CD8-positive, alpha-beta memory T cell (primary cell): Measurements from ENCODE around the gene FBXO11. TPM values are rescaled to one million over a fixed set of nuclear protein-coding genes. Genes with fewer than 3 reads are reported as not detected.
"Not testable (repeated sequence)": the region's sequence is repeated elsewhere in the genome, so short reads cannot be mapped to it uniquely, and the experiment has no call there.

Source experiments
- CTCF ChIA-PET: fragments of 350-600 bp; sonication (Branson Sonifier 250); formaldehyde crosslinking; loops from one replicate; lab custom pipeline; 2021; ENCODE audit warnings: antibody characterized with exemption; lab: Charles Lee
- POLR2A ChIA-PET: fragments of 350-600 bp; sonication (Branson Sonifier 250); formaldehyde crosslinking; loops from one replicate; lab custom pipeline; 2021; ENCODE audit warnings: antibody characterized with exemption; lab: Charles Lee
- DNase-seq, 5 donors: peaks; one replicate each; pipeline versions ENCODE4 v3.0.0 to v3.0.0-alpha.2; 2020 to 2022; ENCODE audit warnings: mixed read lengths in 1 of 5
- H3K27ac ChIP-seq: one replicate; pipeline ENCODE4 v1.7.0; 2013; ENCODE audit warnings: low read depth, mild to moderate bottlenecking, low read length, moderate library complexity
- H3K27me3 ChIP-seq: 2 replicates; pipeline ENCODE4 v1.7.0; 2013; ENCODE audit warnings: low read length, mild to moderate bottlenecking; ENCODE audit not compliant: insufficient read depth, poor library complexity, severe bottlenecking
- H3K36me3 ChIP-seq: 2 replicates; pipeline ENCODE4 v1.7.0; 2013; ENCODE audit warnings: mild to moderate bottlenecking, low read length, moderate library complexity; ENCODE audit not compliant: insufficient read depth
- H3K4me1 ChIP-seq: 2 replicates; pipeline ENCODE4 v1.7.0; 2013; ENCODE audit warnings: mild to moderate bottlenecking, low read length, moderate library complexity; ENCODE audit not compliant: insufficient read depth
- H3K4me3 ChIP-seq: 2 replicates; pipeline ENCODE4 v1.7.0; 2013; ENCODE audit warnings: mild to moderate bottlenecking, low read length
- H3K9me3 ChIP-seq: 2 replicates; pipeline ENCODE4 v1.7.0; 2013; ENCODE audit warnings: mild to moderate bottlenecking, low read length
- H3K27ac Mint-ChIP-seq, 8 donors: one replicate each; pipeline ENCODE4 v1.8.0; 2020 to 2021; ENCODE audit warnings: mixed read lengths in 8 of 8, mild to moderate bottlenecking in 6 of 8, inconsistent platforms in 3 of 8, moderate library complexity in 3 of 8
- H3K27me3 Mint-ChIP-seq, 2 donors: one replicate each; pipeline ENCODE4 v1.8.0; 2020 to 2021; ENCODE audit warnings: mixed read lengths in 2 of 2, mild to moderate bottlenecking in 1 of 2, moderate library complexity in 1 of 2
- H3K36me3 Mint-ChIP-seq, 3 donors: one replicate each; pipeline ENCODE4 v1.8.0; 2020 to 2021; ENCODE audit warnings: mixed read lengths in 3 of 3, inconsistent platforms in 1 of 3, mild to moderate bottlenecking in 1 of 3
- H3K4me1 Mint-ChIP-seq, 3 donors: one replicate each; pipeline ENCODE4 v1.8.0; 2020 to 2021; ENCODE audit warnings: mixed read lengths in 3 of 3, inconsistent platforms in 1 of 3, mild to moderate bottlenecking in 1 of 3
- H3K4me3 Mint-ChIP-seq, 7 donors: one replicate each; pipeline ENCODE4 v1.8.0; 2020 to 2021; ENCODE audit warnings: mixed read lengths in 7 of 7, mild to moderate bottlenecking in 6 of 7, moderate library complexity in 4 of 7, inconsistent platforms in 2 of 7
- H3K9me3 Mint-ChIP-seq, 5 donors: one replicate each; pipeline ENCODE4 v1.8.0; 2020 to 2022; ENCODE audit warnings: mixed read lengths in 5 of 5, mild to moderate bottlenecking in 3 of 5, moderate library complexity in 2 of 5, inconsistent platforms in 1 of 5
- polyA plus RNA-seq: library from polyadenylated mRNA; unstranded; fragments of 300-500 nt; fragmentation: Illumina TruSeq; gene quantifications from one replicate; pipeline ENCODE4 v1.2.3, GENCODE V29; 2021
- total RNA-seq, 2 experiments: library from RNA; stranded (reverse); gene quantifications; one replicate each; pipeline ENCODE4 v1.2.3, GENCODE V29; 2021

The FBXO11 gene
- total and polyA plus RNA-seq, 3 experiments from 2014 or later, result 9.9 to 41.8 (median 41.2) TPM

- no peaks in the 10 kb centered on the region for H3K27me3 ChIP-seq
- Mint-ChIP-seq H3K4me3 (no peak overlapping the region), H3K27ac (no peak overlapping the region), H3K27me3 (no peaks in the 10 kb centered on the region), H3K36me3 (peaks cover 2 to 7% (median 7%) of the 10 kb centered on the region in 3 donors), H3K4me1 (peaks cover 2 to 10% (median 10%) of the 10 kb centered on the region in 3 donors), H3K9me3 (no peaks in the 10 kb centered on the region)
- no peaks in the 10 kb centered on the region for H3K36me3 ChIP-seq
- H3K4me1 ChIP-seq, result no peaks in the 10 kb centered on the region
- no peak overlapping the region for H3K27ac ChIP-seq
- no peaks in the 10 kb centered on the region for H3K9me3 ChIP-seq
- no peak overlapping the region for H3K4me3 ChIP-seq
- no peak for DNase-seq
- ChIA-PET CTCF (interaction anchor here (1.1 to 2.3 kb wide), 2 partner anchors 11 to 60 kb away, joined by 3 to 9 read pairs; partner anchors contain the start of gene FBXO11), POLR2A (no interaction called here)
Measured at GRCh38 chr2:47918043-47918442, 11.7 kb upstream of the FBXO11 start.

GRCh38 chr2:47917276-47917961 is 11.1 kb upstream of the FBXO11 start:
- H3K4me3 ChIP-seq, result no peak overlapping the region
- CTCF ChIA-PET, result interaction anchor here (1.1 to 2.3 kb wide), 2 partner anchors 10 to 60 kb away, joined by 3 to 9 read pairs; partner anchors contain the start of gene FBXO11
- peaks cover 2 to 7% (median 7%) of the 10 kb centered on the region in 3 donors for H3K36me3 Mint-ChIP-seq
- no peaks in the 10 kb centered on the region for H3K36me3 ChIP-seq
- no peaks in the 10 kb centered on the region for H3K9me3 ChIP-seq
- no peaks in the 10 kb centered on the region for H3K27me3 Mint-ChIP-seq
- peak overlapping the region in 1 of 8 donors; percentile 65 for H3K27ac Mint-ChIP-seq
- no peak overlapping the region for H3K4me3 Mint-ChIP-seq
- no peak for DNase-seq
- POLR2A ChIA-PET, result no interaction called here
- no peak overlapping the region for H3K27ac ChIP-seq
- H3K4me1 Mint-ChIP-seq, result peaks cover 2 to 10% (median 10%) of the 10 kb centered on the region in 3 donors
- no peaks in the 10 kb centered on the region for H3K9me3 Mint-ChIP-seq
- no peaks in the 10 kb centered on the region for H3K4me1 ChIP-seq
- no peaks in the 10 kb centered on the region for H3K27me3 ChIP-seq

DNA sequence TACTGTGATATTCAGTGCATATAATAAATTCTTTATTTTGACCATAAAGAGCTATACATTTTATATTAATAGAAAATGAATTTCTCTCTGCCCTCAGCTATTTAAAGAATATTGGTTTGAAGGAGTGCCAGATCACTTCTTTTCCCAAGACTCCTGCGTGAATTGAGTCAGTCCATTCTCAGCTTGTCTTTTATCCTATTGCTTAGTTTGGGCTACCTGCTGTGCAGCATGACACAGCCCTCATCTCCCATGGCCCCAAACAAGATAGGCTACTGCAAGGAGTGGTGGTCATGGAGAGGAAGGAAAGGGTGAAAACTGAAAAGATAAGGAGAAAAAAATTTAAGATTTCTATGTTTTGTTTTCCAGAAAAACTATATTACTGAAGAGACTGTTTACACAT is 10.1 kb upstream of the FBXO11 start:
- Histone ChIP-seq H3K27me3 (no peaks in the 10 kb centered on the region), H3K27ac (no peak overlapping the region), H3K9me3 (no peaks in the 10 kb centered on the region), H3K4me3 (no peak overlapping the region), H3K36me3 (no peaks in the 10 kb centered on the region), H3K4me1 (no peaks in the 10 kb centered on the region)
- Mint-ChIP-seq H3K4me1 (peaks cover 2 to 10% (median 10%) of the 10 kb centered on the region in 3 donors), H3K27me3 (no peaks in the 10 kb centered on the region), H3K27ac (no peak overlapping the region), H3K9me3 (no peaks in the 10 kb centered on the region), H3K4me3 (no peak overlapping the region), H3K36me3 (peaks cover 2 to 7% (median 7%) of the 10 kb centered on the region in 3 donors)
- no peak for DNase-seq
- ChIA-PET CTCF (interaction anchor here (2.3 kb wide), 1 partner anchor 9 kb away, joined by 9 read pairs; the partner anchor contains the start of gene FBXO11), POLR2A (interaction anchor here (0.7 kb wide), 1 partner anchor 506 kb away, joined by 3 read pairs; no protein-coding TSS in a partner anchor)

GRCh38 chr2:47910662-47911061 is 4.4 kb upstream of the FBXO11 start:
- H3K9me3 ChIP-seq, CTCF ChIA-PET, H3K27me3 ChIP-seq, H3K4me1 ChIP-seq, H3K4me3 ChIP-seq, DNase-seq, POLR2A ChIA-PET, H3K27ac ChIP-seq, H3K27ac Mint-ChIP-seq, H3K36me3 Mint-ChIP-seq, H3K27me3 Mint-ChIP-seq, H3K9me3 Mint-ChIP-seq, H3K4me3 Mint-ChIP-seq, H3K36me3 ChIP-seq: not testable (repeated sequence)
- H3K4me1 Mint-ChIP-seq, result peaks cover 11 to 16% (median 14%) of the 10 kb centered on the region in 3 donors

DNA sequence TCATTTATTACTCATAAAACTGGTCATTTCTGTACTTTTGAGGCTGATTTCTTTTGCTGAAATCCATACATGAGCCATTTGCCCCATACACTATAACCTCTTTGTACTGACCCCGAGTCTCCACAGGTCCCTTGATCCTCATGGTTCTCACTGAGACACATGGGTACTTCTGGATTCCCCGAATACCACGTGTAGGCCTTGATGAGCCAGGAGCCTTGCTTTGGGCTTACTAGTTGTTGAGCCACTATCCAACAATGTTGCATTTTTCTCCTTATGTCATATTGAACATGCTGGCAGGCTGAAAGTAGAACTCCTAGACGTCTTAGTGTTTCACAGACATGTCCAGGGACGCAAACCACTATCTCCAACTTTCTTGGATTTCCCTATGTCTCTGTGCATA is 2.4 kb upstream of the FBXO11 start:
- ChIA-PET CTCF (no interaction called here), POLR2A (no interaction called here)
- Mint-ChIP-seq H3K9me3 (no peaks in the 10 kb centered on the region), H3K27ac (peak overlapping the region in 5 of 8 donors; percentile 36 to 93 (median 90)), H3K36me3 (peaks cover 0 to 16% (median 2%) of the 10 kb centered on the region in 3 donors), H3K4me3 (peak overlapping the region in 2 of 7 donors; percentile 12 to 44), H3K27me3 (peaks cover 0 to 3% of the 10 kb centered on the region in 2 donors), H3K4me1 (peaks cover 18 to 24% (median 22%) of the 10 kb centered on the region in 3 donors)
- Histone ChIP-seq H3K27ac (no peak overlapping the region), H3K4me1 (peaks cover 13% of the 10 kb centered on the region), H3K9me3 (no peaks in the 10 kb centered on the region), H3K4me3 (no peak overlapping the region), H3K36me3 (no peaks in the 10 kb centered on the region), H3K27me3 (no peaks in the 10 kb centered on the region)
- DNase-seq, result no peak

DNA sequence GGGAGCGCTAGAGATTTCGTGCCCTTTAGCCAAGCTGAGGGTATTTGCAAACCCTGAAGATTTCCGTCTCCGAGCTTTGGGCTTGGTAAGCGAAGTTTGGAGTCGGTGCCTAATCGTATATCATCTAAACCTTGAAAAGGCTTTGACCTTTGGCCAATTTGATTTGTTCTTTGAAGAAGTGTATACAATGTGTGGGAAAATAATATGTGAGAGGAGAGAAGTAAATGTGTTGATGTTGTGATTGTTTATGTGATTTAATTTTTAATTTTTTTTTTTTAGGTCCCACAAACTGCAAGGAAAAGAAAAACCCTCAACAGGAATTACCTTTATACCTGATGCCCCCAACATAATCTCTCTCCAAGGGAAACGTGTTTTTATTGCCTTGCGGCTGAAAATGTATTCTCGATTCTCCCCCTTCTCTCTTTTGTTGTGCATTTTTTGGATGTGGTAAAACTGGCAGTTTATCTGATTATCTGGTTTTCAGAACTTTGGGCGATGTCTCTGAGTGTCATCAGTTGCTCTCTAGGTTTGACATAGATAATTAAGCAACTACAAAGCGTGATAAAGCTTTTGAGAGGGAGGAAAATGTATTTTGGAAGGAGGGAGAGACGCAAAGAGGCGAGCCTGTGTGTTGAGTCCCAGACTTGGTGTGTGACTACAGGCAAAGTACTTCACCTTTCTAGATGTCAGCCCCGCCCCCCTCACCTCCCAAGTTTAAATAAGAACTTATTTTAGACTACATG is 912 bp upstream of the FBXO11 start:
- no peaks in the 10 kb centered on the region for H3K27me3 ChIP-seq
- POLR2A ChIA-PET, result interaction anchor here (0.5 to 1.0 kb wide), 5 partner anchors 50 to 406 kb away, joined by 3 to 5 read pairs (median 4); partner anchors contain the start of gene MSH6
- Mint-ChIP-seq H3K36me3 (peaks cover 0 to 16% (median 0%) of the 10 kb centered on the region in 3 donors), H3K9me3 (no peaks in the 10 kb centered on the region), H3K27ac (peak overlapping the region; percentile 88 to 99 (median 94)), H3K4me3 (peak overlapping the region; percentile 74 to 94 (median 90)), H3K4me1 (peaks cover 33 to 39% (median 37%) of the 10 kb centered on the region in 3 donors), H3K27me3 (peaks cover 0 to 3% of the 10 kb centered on the region in 2 donors)
- H3K36me3 ChIP-seq, result no peaks in the 10 kb centered on the region
- peak overlapping the region; percentile 87 for H3K27ac ChIP-seq
- CTCF ChIA-PET, result interaction anchor here (0.7 to 2.0 kb wide), 8 partner anchors 10 to 513 kb away, joined by 3 to 11 read pairs (median 4); no protein-coding TSS in a partner anchor
- DNase-seq, result peak; percentile 22 to 76 (median 53)
- no peaks in the 10 kb centered on the region for H3K9me3 ChIP-seq
- peak overlapping the region; percentile 84 for H3K4me3 ChIP-seq
- H3K4me1 ChIP-seq, result peaks cover 23% of the 10 kb centered on the region

GRCh38 chr2:47905386-47906156 is 727 bp downstream of the FBXO11 start:
- DNase-seq, result peak; percentile 44 to 77 (median 72)
- Histone ChIP-seq H3K9me3 (no peaks in the 10 kb centered on the region), H3K4me3 (peak overlapping the region; percentile 82), H3K4me1 (peaks cover 30% of the 10 kb centered on the region), H3K27ac (peak overlapping the region; percentile 92), H3K36me3 (no peaks in the 10 kb centered on the region), H3K27me3 (no peaks in the 10 kb centered on the region)
- Mint-ChIP-seq H3K27me3 (peaks cover 0 to 3% of the 10 kb centered on the region in 2 donors), H3K4me1 (peaks cover 40 to 49% (median 44%) of the 10 kb centered on the region in 3 donors), H3K27ac (peak overlapping the region; percentile 77 to 97 (median 91)), H3K9me3 (no peaks in the 10 kb centered on the region), H3K4me3 (peak overlapping the region; percentile 74 to 94 (median 90)), H3K36me3 (peaks cover 0 to 16% (median 0%) of the 10 kb centered on the region in 3 donors)
- ChIA-PET CTCF (no interaction called here), POLR2A (no interaction called here)
